Ammon's horn (tissue), 1 donor: ENCODE measurements around the gene PPP3CA.
A peak's percentile ranks its signal among the peaks of the same experiment; 100 is the strongest.

Source experiments
- DNase-seq: peaks from one replicate; pipeline ENCODE4 v3.0.0-alpha.2; 2016; ENCODE audit warnings: low spot score

PPP3CA gene

GRCh38 chr4:101331017-101331416 is 16.3 kb downstream of the PPP3CA start:
- no peak for DNase-seq

- DNase-seq, result no peak
These were observed 17.7 kb downstream of the PPP3CA start for GRCh38 chr4:101329592-101329991.

- no peak for DNase-seq
These were observed 19.2 kb downstream of the PPP3CA start for GRCh38 chr4:101328063-101328602.

GRCh38 chr4:101326576-101326975 is 20.8 kb downstream of the PPP3CA start:
- DNase-seq, result no peak

- DNase-seq, result no peak
These were observed 24.6 kb downstream of the PPP3CA start for GRCh38 chr4:101322743-101323142.

- DNase-seq, result no peak
These were observed 25.8 kb downstream of the PPP3CA start for GRCh38 chr4:101321481-101322042.

GRCh38 chr4:101315786-101316185 is 31.5 kb downstream of the PPP3CA start:
- no peak for DNase-seq

GRCh38 chr4:101315041-101315440 is 32.3 kb downstream of the PPP3CA start:
- no peak for DNase-seq

GRCh38 chr4:101309925-101310324 is 37.4 kb downstream of the PPP3CA start:
- DNase-seq, result no peak

GRCh38 chr4:101307899-101308298 is 39.4 kb downstream of the PPP3CA start:
- no peak for DNase-seq

- DNase-seq, result no peak
These were observed 40.3 kb downstream of the PPP3CA start for GRCh38 chr4:101306764-101307615.

- DNase-seq, result no peak
These were observed 41.1 kb downstream of the PPP3CA start for GRCh38 chr4:101306225-101306624.

GRCh38 chr4:101304916-101305315 is 42.4 kb downstream of the PPP3CA start:
- peak; percentile 72 for DNase-seq

- no peak for DNase-seq
These were observed 47.3 kb downstream of the PPP3CA start for GRCh38 chr4:101299899-101300540.

GRCh38 chr4:101299021-101299420 is 48.3 kb downstream of the PPP3CA start:
- no peak for DNase-seq

- DNase-seq, result no peak
These were observed 51.6 kb downstream of the PPP3CA start for GRCh38 chr4:101295691-101296090.

GRCh38 chr4:101294597-101294996 is 52.7 kb downstream of the PPP3CA start:
- no peak for DNase-seq

GRCh38 chr4:101292901-101293300 is 54.4 kb downstream of the PPP3CA start:
- DNase-seq, result no peak

GRCh38 chr4:101292214-101292613 is 55.1 kb downstream of the PPP3CA start:
- DNase-seq, result no peak

GRCh38 chr4:101291198-101291597 is 56.1 kb downstream of the PPP3CA start:
- no peak for DNase-seq

GRCh38 chr4:101290654-101291053 is 56.7 kb downstream of the PPP3CA start:
- DNase-seq, result no peak

- no peak for DNase-seq
These were observed 58.0 kb downstream of the PPP3CA start for GRCh38 chr4:101289306-101289705.
